ENCODE measurements around the gene C1orf56. TPM values are rescaled to one million over a fixed set of nuclear protein-coding genes. Genes with fewer than 3 reads are reported as not detected.

The C1orf56 gene
- total RNA-seq (2014; rRNA removed; shearing (Covaris generic)): 1.0 and 2.8 TPM in 2 replicates
- polyA plus RNA-seq (2016; fragmentation: Nextera tagmentation; extraction: Ambion mirVana): 15.8 and 17.7 TPM in 2 replicates

GRCh38 chr1:151047591-151047924 lies at the start of gene C1orf56:
TSS of gene C1orf56 (plus strand) at chr1:151047751. CDS start at chr1:151047848, 97 bp downstream.
- no peaks in the 10 kb centered on the region for H3K79me2 ChIP-seq (ENCODE audit: insufficient read depth)
- peak within 1 kb of the TSS; percentile 77 for H3K4me3 ChIP-seq
- in situ Hi-C loops (cut with MboI): no loop called here
- WGBS, 2 experiments (ENCODE audit: low coverage in 1 of 2, low lambda C conversion rate in 2 of 2, missing lambda C conversion rate in 2 of 2): 1 to 2% methylated on average over 29 of the region's 29 CpGs
- H3K9me2 ChIP-seq (ENCODE audit: insufficient read depth): no peaks in the 10 kb centered on the region
- peaks cover 19% of the 10 kb centered on the region for H3K36me3 ChIP-seq (ENCODE audit: low read depth)
- H4K20me1 ChIP-seq (ENCODE audit: insufficient read depth): no peaks in the 10 kb centered on the region
- 0 out of 2 replicates have a peak, but pooled peaks cover 13% of the 10 kb centered on the region for H3K4me1 ChIP-seq (ENCODE audit: insufficient read depth)
- H3K27ac ChIP-seq: peak within 1 kb of the TSS; percentile 71
- peak within 1 kb of the TSS; percentile 89 for H2AFZ ChIP-seq
- no peaks in the 10 kb centered on the region for H3K9me3 ChIP-seq (ENCODE audit: low read depth)
- H3K4me2 ChIP-seq (ENCODE audit: unreplicated experiment): peak within 1 kb of the TSS; percentile 83
- peaks cover 46% of the 10 kb centered on the region for H3F3A ChIP-seq (ENCODE audit: insufficient read depth)
- TF ChIP-seq EZH2phosphoT487 (IDR thresholded peaks at IDR 0.05; ENCODE audit: insufficient read depth, low read depth): no peak
- no peak for TF ChIP-seq EZH2 (IDR thresholded peaks at IDR 0.05; ENCODE audit: insufficient read depth, poor library complexity, severe bottlenecking)
- peak within 1 kb of the TSS; percentile 84 for H3K9ac ChIP-seq
- no peaks in the 10 kb centered on the region for H3K27me3 ChIP-seq (replicated peaks; ENCODE audit: insufficient read depth)
- DNase-seq: peak; percentile 82

GRCh38 chr1:150997949-150998348 lies 49.6 kb upstream of the C1orf56 start:
- H3K27me3 ChIP-seq (replicated peaks; ENCODE audit: insufficient read depth): no peaks in the 10 kb centered on the region
- H3K9ac ChIP-seq: no peak overlapping the region
- H3K36me3 ChIP-seq (ENCODE audit: low read depth): no peaks in the 10 kb centered on the region
- H3K9me3 ChIP-seq (ENCODE audit: low read depth): no peaks in the 10 kb centered on the region
- in situ Hi-C loops (cut with MboI): no loop called here
- no peaks in the 10 kb centered on the region for H3K79me2 ChIP-seq (ENCODE audit: insufficient read depth)
- H4K20me1 ChIP-seq (ENCODE audit: insufficient read depth): no peaks in the 10 kb centered on the region
- no peak overlapping the region for H3K4me2 ChIP-seq (ENCODE audit: unreplicated experiment)
- H3K4me1 ChIP-seq (ENCODE audit: insufficient read depth): peaks cover 14% of the 10 kb centered on the region
- H3F3A ChIP-seq (ENCODE audit: insufficient read depth): no peaks in the 10 kb centered on the region
- no peak overlapping the region for H2AFZ ChIP-seq
- 52 to 53% methylated on average over 5 of the region's 5 CpGs for WGBS, 2 experiments (ENCODE audit: low coverage in 1 of 2, low lambda C conversion rate in 2 of 2, missing lambda C conversion rate in 2 of 2)
- no peak overlapping the region for H3K4me3 ChIP-seq
- TF ChIP-seq EZH2phosphoT487 (IDR thresholded peaks at IDR 0.05; ENCODE audit: insufficient read depth, low read depth): no peak
- TF ChIP-seq EZH2 (IDR thresholded peaks at IDR 0.05; ENCODE audit: insufficient read depth, poor library complexity, severe bottlenecking): no peak
- H3K27ac ChIP-seq: no peak overlapping the region
- H3K9me2 ChIP-seq (ENCODE audit: insufficient read depth): no peaks in the 10 kb centered on the region
- no peak for DNase-seq

- peaks cover 14% of the 10 kb centered on the region for H3K4me1 ChIP-seq (ENCODE audit: insufficient read depth)
- in situ Hi-C loops (cut with MboI): no loop called here
- H3K9ac ChIP-seq: no peak overlapping the region
- H3K27me3 ChIP-seq (replicated peaks; ENCODE audit: insufficient read depth): no peaks in the 10 kb centered on the region
- H3K9me3 ChIP-seq (ENCODE audit: low read depth): no peaks in the 10 kb centered on the region
- no peak overlapping the region for H3K4me3 ChIP-seq
- peak; percentile 61 for DNase-seq
- no peak overlapping the region for H3K4me2 ChIP-seq (ENCODE audit: unreplicated experiment)
- no peaks in the 10 kb centered on the region for H4K20me1 ChIP-seq (ENCODE audit: insufficient read depth)
- H3K36me3 ChIP-seq (ENCODE audit: low read depth): no peaks in the 10 kb centered on the region
- TF ChIP-seq EZH2 (IDR thresholded peaks at IDR 0.05; ENCODE audit: insufficient read depth, poor library complexity, severe bottlenecking): no peak
- TF ChIP-seq EZH2phosphoT487 (IDR thresholded peaks at IDR 0.05; ENCODE audit: insufficient read depth, low read depth): no peak
- H3K79me2 ChIP-seq (ENCODE audit: insufficient read depth): 0 out of 2 replicates have a peak, but pooled peaks cover 2% of the 10 kb centered on the region
- no peaks in the 10 kb centered on the region for H3K9me2 ChIP-seq (ENCODE audit: insufficient read depth)
- no peak overlapping the region for H3K27ac ChIP-seq
- no peaks in the 10 kb centered on the region for H3F3A ChIP-seq (ENCODE audit: insufficient read depth)
- WGBS, 2 experiments (ENCODE audit: low coverage in 1 of 2, low lambda C conversion rate in 2 of 2, missing lambda C conversion rate in 2 of 2): 73 to 76% methylated on average over 17 of the region's 17 CpGs
- H2AFZ ChIP-seq: no peak overlapping the region
Measured at GRCh38 chr1:150999051-150999674, 48.4 kb upstream of the C1orf56 start.

GRCh38 chr1:150999926-151000325 lies 47.6 kb upstream of the C1orf56 start:
- Histone ChIP-seq H3K9ac (no peak overlapping the region), H3K9me2 (ENCODE audit: insufficient read depth) (no peaks in the 10 kb centered on the region), H3K9me3 (ENCODE audit: low read depth) (no peaks in the 10 kb centered on the region), H3F3A (ENCODE audit: insufficient read depth) (no peaks in the 10 kb centered on the region), H4K20me1 (ENCODE audit: insufficient read depth) (no peaks in the 10 kb centered on the region), H2AFZ (no peak overlapping the region), H3K4me1 (ENCODE audit: insufficient read depth) (peaks cover 16% of the 10 kb centered on the region), H3K27me3 (replicated peaks; ENCODE audit: insufficient read depth) (no peaks in the 10 kb centered on the region), H3K79me2 (ENCODE audit: insufficient read depth) (peaks cover 6% of the 10 kb centered on the region; the same call in 1 of the 2 replicates), H3K4me3 (no peak overlapping the region), H3K36me3 (ENCODE audit: low read depth) (no peaks in the 10 kb centered on the region), H3K4me2 (ENCODE audit: unreplicated experiment) (no peak overlapping the region), H3K27ac (no peak overlapping the region)
- in situ Hi-C loops (cut with MboI): no loop called here
- TF ChIP-seq EZH2 (IDR thresholded peaks at IDR 0.05; ENCODE audit: insufficient read depth, poor library complexity, severe bottlenecking) (no peak), EZH2phosphoT487 (IDR thresholded peaks at IDR 0.05; ENCODE audit: insufficient read depth, low read depth) (no peak)
- 90 to 97% methylated on average over 2 of the region's 2 CpGs for WGBS, 2 experiments (ENCODE audit: low coverage in 1 of 2, low lambda C conversion rate in 2 of 2, missing lambda C conversion rate in 2 of 2)
- DNase-seq: no peak

Data from GM23248 (cell line).